Stimulated activated CD8-positive, alpha-beta memory T cell treated with anti-CD3 and anti-CD28 coated beads, Interleukin-4, amount 100 ng/mL, for 48 hours (primary cell): ENCODE results near the gene BCHE.
"Not testable (repeated sequence)": the region's sequence is repeated elsewhere in the genome, so short reads cannot be mapped to it uniquely, and the experiment has no call there.

Experiments used
- DNase-seq: peaks from one replicate; pipeline ENCODE4 v3.0.0-alpha.2; 2020

Gene BCHE

DNA sequence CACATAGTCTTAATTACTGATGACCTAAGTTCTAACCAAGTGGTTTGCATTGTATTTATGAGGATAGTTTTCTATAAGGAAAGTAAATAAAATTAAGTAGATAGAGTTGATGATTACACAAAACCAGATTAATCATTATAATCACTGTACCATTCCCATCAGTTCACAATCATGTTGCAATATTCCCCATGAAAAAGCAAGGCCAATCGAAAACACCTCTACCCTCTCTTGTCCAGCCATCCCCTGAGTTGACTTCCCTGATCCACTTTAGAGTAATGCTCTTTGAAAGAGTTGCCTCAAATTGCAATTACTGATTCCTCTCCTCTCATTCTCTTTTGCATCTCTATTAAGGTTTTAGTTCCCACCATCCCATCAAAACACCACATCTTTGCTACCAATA, 21.0 kb downstream of the BCHE start:
- DNase-seq = no peak

DNA sequence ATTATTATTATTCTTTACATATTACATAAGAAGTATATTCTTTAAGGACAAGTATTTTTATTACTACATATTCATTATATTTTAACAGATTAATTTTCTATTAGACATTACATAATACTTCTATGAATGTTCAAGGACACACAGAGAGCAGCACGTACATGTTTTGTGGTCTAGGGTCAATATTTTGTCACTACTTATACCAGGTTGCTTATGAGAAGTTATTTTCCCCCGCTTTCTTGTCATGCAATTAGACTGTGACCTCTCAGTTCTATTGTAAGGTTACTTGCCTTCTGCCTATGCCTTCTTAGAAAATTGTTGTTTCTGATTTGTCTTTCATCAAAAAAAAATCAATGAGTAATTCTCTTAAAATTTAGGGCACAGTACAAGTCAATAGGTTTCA, 21.5 kb downstream of the BCHE start:
- no peak for DNase-seq

DNA sequence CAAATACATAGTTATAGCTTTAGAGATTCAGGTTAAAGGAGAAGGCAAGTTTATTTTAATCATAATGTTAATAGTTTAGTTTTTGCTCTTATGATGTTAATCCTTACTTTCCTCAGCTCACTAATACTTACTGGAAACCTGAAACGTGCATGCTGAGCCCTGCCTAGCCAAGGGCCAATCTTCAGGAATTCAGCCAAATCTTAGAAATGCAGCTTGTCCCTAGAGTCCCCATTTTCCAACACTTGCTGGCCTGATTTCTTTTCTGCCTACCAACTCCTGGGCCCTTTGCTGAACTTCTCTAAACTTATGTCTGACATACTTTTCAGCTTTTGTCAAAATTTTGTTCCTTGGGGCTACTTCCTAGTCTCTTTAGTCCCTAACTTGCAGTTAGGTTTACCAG, 22.8 kb downstream of the BCHE start:
- no peak for DNase-seq

DNA sequence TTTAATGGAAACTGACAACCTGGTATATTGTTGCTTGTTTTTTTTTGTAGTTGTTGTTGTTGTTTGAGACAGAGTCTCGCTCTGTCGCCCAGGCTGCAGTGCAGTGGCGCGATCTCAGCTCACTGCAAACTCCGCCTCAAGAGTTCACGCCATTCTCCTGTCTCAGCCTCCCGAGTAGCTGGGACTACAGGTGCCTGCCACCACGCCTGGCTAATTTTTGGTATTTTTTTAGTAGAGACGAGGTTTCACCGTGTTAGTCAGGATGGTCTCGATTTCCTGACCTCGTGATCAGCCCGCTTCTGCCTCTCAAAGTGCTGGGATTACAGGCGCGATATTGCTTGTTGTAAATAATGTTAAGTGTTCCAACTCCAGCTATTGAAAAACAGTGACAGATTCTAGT, 29.3 kb downstream of the BCHE start:
- not testable (repeated sequence) for DNase-seq

DNA sequence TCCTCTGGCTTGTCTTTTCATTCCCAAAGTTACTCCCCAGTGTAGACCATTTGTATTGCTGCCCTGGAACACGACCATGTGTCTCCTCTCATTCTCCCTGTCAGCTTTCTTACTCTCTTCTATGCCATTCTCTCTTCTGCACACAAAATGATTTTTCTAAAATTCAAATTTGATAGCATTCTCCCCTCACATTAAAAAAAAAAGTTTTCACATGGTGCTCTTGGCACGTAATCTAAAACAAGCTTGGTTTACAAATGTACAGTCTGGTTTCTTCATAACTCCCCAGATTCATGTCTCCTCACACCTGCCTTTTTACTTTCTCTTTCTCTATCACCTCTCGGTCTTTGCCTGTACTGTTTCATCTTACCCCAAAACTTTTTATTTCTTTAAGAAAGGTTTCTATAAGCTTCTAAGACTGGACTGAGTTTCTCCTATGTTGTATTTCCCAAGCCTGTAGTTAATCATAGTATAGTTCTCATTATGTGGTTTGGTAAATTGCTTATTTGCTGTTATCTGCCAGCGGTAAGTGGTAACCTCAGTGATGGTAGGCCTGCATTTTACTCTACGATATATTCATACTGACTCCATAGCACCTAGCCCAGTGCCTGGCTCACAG, 31.2 kb downstream of the BCHE start:
- no peak for DNase-seq

DNA sequence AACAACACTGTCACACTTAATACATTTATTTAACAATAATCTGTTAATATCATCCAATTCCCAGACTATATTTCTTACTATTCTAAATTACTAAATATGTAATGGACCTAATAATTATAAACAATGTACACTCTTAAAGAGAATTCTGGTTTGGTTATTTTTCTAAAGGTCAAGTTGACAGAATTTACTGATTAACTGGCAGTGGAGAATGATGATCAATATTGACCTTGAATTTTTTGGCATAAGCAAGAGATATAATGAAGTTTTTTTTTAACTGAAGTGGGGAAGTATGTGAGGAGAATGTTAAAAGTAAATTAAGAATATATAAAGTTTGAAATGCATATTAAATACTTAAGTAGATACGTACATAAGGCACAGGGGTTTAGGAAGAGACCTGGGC, 33.8 kb downstream of the BCHE start:
- DNase-seq = no peak

DNA sequence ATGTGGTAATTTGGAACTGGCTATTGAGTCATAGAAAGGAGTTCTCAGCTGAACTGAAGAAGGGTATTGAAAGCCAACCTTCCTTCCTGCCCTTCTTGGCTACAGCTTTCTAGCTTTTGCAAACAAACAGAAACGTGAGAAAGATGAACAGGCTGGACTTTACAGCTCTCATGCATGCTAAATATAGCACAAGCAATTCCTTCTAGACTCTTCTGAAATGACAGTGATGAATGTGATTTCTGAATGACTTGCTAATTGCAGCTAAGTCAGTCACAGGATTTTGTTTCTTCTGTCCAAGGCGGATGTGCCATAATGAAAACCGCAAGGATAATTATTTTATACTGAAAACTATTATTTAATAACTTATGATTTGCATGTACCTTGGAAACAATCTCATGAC, 36.3 kb downstream of the BCHE start:
- no peak for DNase-seq

DNA sequence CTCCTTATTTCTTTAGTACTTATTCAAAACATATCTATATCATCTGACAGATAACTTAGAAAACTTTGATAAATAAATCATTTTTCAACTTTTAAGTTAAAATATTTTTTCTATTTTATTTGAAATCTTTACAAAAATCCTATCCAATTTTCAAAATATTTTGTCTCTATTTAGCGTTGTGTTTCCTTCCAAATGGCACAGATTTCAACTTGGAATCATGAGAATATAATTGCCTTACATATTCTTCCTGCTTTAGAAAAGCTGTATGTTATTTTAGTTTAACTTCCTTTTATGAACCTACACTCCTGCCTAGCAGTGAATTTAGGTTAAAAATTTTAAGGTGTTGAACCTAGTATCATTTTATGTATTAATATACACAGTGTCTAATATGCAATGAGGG, 38.2 kb downstream of the BCHE start:
- DNase-seq = no peak

DNA sequence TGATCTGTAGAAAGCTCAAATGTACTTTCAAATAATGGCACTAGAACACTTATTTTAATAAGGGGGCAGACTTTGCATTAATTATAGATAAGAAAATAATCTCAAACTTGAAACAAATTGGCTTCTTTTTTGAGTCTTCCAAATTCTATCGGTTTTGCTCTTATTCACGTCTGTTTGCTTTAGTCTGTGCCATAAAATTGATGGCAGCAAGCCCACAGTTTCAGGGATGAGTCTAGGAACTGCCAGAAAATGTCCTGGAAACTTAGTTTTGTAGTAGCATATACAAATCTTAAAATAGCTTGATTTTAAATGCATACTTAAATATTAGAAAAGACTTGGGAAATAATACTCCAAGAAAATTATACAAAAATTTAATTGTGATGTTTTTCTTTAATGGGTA, 39.7 kb downstream of the BCHE start:
- no peak for DNase-seq

DNA sequence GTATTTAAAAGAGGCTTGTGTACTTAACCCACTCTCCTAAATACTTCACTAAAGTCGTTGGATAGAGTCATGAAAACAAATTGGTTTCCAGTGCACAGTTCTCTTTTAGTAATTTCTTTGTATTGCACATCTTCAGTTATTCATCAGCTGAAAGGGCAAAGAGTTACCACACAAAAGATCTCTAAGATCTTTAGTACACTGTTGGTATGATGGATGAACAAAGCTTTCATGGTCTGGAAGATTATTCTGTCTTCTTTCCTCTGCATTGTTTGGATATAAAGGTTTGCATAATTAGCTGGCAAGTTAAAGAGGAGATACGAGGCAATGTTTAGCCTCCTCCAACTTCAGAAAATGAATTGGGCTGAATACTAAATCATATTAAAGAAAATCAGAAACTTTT, 40.5 kb downstream of the BCHE start:
- DNase-seq = no peak

DNA sequence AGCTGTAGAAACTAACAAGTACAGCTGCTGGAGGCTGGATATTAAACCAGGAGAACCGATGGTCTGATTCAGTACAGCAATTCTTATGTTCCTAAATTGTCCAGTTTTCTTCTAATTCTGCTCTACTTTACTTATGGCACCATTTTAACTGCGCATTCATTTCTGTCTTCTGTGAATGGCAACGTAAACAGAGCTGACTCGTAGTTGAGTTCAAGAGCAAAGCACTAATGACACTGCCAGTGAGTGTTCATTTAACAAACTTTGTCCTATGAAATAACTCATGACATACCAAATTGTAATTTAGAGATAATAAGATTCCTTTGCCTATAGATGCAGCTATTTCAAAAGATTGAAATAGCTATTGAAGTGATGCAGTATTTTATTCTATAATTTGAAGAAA, 48.7 kb downstream of the BCHE start:
- DNase-seq = no peak

DNA sequence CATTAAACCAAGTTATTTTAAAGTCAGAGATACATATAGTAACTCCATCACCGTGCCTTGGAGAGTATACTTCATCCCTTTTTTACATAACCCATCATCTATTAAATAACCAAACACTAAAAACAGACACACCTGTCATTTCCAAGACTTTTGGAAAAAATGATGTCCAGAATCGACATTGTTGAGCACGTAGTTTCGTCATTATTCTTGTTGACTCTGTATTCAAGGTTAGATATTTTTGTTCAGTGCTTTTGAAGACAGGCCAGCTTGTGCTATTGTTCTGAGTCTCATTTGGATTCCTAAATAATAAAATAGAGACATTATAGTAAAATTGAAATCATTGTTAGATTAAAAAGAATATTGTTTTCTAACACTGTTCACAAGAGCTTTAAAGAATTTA, 51.2 kb downstream of the BCHE start:
- DNase-seq = no peak

DNA sequence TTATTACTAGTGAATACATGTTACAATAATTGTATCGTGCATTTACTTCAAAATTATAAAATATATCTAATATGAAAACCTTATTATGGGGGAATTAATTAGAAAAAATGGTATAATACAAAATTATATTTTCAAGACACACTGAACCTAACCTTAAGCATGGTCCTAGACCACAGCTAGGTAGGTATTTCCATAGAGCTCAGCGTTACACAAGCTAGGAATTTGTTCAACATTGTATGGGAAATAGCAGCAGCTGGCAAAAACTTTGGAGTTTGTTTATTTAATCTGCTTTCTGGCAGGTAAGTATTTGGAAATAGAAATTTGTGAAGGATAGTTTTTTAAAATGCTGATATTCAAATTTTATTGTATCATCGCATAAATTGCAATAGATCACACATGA, 52.9 kb downstream of the BCHE start:
- no peak for DNase-seq

DNA sequence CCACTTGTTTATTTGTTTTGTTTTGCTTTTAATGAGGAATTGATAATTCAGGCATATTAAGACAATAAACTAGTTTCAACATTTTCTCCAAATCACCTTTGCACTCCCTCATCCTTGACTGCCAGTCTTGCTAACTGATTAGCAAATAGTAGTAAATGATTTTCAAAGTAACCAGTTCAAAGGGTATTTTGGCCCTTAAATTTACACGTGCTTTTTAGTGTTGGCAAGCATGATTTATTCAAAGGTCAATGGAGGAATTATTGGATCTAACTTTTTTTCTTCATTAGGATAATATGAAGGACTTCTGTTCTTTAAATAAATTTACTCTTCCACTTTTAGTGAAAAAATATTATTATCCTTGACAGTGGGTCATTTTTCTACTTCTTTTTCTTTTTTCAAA, 53.8 kb downstream of the BCHE start:
- no peak for DNase-seq

DNA sequence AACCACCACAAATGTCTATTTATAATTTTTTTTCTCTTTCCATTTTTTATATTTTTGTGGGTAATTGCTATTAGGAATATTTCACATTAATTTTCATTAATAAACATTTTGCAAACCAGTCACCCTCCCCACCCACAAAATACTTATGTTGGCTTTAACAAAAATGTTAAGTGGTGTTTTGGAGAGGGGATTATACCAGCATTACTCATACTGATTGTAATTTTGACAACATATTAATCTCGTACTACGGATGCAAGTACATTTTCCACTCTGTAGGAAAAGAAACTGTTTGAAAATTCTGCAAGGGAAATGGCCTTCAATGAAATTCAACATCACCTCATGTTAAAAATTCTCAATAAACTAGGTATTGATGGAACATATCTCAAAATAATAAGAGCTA, 58.3 kb downstream of the BCHE start:
- no peak for DNase-seq

DNA sequence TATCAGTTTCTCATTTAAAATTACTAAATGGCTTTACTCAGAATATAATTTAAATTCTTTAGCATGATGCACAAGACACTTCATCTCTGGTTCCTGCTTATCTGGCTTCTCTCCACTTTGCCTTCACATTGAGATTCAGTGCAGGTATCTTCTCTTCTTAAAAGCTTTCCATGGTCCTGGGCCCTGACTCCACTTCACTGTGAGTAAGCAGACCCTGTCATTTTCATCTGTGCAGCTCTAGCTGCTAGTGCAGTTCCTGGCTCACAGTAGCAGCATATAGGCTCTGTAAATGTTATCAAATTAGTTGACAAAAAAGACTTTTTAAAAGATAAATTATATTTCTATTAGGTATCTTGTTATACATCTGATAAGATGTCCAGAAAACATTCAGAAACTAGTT, 58.8 kb downstream of the BCHE start:
- DNase-seq = no peak

DNA sequence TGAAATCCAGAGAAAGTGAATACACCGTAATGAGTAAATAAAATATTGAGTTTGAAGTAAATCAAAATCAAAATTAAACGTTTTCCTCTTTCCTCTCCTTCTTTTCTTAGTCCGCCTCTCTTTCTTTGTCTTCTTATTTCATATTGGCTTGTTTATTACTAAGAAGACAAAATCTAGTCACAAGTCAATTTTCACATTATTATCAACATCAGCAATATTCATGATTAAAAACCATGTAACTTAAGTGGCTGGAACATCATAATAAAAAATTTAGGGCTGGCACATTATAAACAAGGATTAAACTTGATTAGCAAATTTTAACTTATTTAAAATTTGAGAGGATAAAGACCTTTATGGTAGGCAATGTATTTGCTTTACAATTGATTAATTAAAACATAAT, 61.4 kb downstream of the BCHE start:
- no peak for DNase-seq

DNA sequence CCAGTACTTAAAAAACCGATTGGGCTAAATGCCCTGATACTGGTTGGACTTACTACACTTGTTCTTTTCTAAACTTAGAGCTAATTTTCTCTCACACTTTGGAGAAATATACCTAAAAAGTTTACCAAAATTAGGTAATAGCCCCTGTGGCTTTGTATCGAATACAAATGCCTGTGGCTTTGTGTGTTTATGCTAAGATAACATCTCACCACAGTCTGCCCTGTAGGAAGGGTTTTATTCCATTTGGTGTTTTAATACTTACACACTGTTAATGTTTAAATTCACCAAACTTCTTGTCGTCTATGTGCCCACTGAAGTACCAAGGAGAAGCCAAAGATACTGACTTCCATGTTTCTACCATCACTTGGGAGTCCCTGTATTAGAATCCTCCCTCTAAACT, 66.4 kb downstream of the BCHE start:
- DNase-seq = no peak

DNA sequence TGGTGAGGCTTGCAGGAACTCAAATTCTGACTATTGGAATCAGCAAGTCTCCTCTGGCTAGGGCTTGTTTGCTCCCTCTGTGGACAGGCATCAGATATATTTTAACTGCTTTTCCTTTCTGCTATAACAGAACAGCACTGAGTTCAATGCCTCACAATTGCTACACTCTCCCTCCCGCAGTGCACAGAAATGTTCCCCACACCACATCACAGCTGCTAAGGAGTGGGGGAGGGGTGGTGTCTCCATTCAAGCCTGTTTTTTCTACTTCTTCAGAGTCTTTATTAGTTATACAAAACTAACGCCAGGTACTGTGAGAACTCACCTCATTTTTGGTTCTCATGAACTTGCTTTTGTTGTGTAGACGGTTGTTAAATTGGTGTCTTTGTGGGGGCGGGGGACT, 68.5 kb downstream of the BCHE start:
- no peak for DNase-seq

DNA sequence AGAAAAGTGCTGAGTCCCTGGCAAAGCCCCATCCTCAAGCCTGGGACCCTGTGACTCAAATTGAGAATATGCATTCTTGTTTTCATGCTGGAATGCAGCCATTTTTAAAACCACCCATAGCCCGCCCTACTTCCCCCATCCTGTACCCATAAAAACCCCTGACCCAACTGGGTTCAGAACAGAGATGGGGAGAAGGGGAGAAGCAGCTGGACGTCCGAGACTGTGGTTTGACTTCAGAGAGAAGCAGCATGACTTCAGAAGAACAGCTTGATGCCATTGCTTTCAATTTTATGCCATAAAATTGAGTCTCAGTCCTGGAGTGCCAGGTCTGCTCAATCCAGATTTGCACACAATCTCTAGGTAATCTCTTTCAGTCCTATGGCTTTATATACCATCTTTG, 78.2 kb downstream of the BCHE start:
- DNase-seq = no peak

DNA sequence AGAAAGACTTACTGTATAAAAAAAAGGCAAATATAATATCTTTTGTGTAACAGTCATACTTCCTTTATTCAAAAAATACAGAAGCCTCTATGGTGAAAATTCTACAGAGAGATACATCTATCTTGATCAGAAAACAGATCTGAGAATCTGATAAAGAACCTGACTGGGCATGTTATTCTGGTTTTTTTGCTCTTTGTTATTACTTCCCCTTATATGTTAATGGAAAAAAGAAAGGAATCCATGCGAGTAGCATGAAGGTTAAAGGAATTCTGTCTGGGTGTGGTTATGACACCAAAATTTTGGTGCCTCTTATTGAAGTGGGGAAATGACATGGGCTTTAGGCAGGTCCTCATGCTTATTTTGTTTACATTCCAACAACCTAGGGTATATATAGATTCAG, 81.7 kb downstream of the BCHE start:
- no peak for DNase-seq

DNA sequence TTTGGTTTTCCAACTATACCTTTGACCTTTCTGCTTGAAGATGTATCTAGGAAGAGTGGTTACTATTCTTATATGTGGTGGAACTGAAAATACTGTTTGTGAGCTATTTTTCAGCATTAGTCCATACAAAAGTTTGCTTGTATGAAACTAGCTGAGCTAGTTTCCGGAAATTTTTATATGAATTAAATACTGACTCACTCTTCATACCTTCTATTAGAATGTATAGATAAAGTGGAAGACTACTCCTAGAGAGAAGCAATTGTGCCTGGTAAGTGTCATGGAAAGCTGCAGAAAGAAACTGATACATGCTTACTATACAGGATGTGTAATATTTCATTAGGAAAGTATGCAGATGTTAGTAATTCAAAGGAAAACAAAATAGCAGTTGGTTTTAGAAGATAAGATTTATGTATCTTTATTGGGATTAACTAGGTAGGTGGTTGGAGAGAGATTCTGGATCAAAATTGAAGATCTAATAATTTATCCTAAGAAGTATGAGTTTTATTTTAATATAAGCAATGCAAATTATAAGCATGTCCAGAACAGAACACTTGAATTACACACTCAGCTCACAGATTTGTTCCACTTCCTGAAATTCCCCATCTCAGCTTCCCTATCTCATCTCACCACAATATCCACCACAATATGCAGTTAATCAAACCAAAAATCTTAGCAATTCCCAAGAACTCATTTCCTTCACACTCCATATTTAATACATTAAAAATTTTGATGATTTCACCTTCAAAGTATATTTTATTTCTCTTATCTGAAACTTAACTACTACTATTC, 82.8 kb downstream of the BCHE start:
- DNase-seq = no peak

DNA sequence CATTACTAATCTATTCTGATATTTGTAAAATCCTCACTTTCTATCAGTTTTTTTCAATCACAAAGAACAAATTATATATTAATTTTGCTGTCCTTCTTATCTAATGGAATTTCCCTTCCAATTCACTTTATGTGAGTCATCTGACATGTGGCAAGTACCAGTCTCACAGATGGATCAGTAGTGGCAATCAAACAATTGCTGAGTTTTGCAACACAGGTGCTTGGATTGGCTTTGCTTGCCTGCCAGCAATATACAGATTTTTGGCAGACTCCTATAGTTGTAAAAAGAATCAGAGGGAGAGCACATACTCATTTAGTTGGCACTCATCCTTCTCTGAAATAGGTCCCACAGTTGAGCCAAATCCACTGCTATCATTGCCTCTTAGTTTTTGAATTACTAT, 83.7 kb downstream of the BCHE start:
- no peak for DNase-seq

DNA sequence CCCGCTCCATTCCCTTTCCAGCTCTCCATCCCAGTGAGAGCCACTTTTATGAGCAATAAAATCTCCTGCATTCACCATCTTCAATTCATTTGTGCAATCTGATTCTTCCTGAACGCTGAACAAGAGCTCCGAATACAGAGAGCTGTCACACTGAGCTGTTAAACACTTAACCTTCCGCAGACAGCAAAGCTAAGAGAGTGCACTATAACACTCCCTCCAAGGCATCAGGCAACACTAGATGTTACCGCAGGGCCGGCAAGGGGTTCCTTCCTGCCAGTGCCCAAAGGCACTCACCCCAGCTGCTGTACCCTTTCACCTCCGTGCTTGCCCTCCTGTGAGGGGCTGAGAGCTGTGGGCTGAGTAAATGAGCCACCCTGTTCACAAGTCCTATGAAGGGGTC, 85.6 kb downstream of the BCHE start:
- DNase-seq = no peak

DNA sequence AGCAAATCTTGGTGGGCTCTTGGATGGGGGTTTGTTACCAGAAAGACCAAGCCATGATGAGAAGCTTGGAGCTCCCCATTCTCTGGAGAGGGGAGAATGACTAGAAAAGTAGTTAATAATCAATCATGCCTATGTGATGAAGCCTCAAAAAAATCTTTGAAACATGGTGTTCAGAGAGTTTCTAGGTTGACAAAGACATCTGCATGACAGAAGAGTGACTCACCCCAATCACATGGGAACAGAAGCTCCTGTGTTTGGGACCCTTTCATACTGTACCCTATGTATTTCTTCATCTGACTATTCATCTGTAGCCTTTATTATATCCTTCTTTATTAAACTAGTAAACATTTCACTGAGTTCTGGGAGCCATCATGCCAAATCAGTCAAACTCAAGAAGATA, 87.4 kb downstream of the BCHE start:
- no peak for DNase-seq
